ENCODE results near the gene ABCA8.

GRCh38 chr17:68924793-68925720 is 30.1 kb downstream of the ABCA8 start:
- TF ChIP-seq ZNF274 (IDR thresholded peaks at IDR 0.05; ENCODE audit: low read depth, low read length) (no peak), YY1 (IDR thresholded peaks at IDR 0.05; ENCODE audit: insufficient read depth, insufficient read length) (no peak)
